ENCODE measurements around the gene PPP1R12A. TPM values are rescaled to one million over a fixed set of nuclear protein-coding genes. Genes with fewer than 3 reads are reported as not detected.

Gene PPP1R12A
- total RNA-seq, 1 donor from 2014 or later, result 106 TPM

DNA sequence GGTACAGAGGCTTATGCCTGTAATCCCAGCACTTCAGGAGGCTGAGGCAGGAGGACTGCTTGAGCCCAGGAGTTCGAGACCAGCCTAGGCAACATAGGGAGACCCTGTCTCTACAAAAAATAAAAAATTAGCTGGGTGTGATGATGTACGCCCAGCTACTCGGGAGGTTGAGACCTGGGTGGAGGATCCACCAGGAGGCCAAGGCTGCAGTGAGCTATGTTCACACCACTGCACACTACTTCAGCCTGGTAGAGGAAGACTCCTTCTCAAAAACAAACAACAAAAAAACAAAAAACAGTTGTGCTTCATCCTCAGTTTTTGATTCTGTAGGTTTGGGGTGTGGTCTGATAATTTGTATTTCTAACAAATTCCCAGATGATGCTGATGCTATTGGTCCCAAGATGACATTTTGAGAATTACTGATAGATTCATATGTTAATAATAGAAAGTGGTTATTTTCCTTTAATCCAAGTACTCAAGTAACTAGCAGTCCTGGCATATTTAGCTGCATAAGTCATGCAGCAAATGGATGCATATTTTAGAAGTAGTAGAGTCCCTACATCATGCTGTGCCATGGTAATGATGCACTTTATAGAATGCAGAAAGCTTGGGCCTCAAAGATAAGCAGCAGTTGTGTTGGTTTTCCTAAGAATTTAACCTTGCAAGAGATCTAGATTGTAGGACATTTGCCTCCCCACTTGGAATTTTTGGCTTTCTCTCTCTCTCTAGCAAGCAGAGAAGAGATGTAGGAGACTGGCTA, 168.0 kb downstream of the PPP1R12A start:
- no peak for DNase-seq

DNA sequence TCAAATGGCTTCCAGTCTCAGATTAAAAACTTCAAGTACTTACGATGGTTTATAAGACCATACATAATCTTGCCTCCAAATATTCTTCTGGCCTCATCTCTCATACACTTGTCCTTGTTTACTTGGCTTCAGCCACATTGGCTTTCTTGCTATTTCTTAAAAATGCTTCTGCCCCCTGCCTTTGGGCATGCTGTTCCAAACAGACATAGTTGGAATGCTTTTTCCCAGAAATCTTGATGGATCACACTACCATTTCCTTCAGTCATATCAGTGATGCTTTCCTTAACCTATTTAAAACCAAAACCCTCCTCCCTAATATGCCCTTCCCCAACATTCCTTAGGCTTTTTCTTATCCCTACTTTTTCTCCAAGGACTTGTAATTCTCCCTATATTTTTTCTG, 169.7 kb downstream of the PPP1R12A start:
- no peak for DNase-seq

DNA sequence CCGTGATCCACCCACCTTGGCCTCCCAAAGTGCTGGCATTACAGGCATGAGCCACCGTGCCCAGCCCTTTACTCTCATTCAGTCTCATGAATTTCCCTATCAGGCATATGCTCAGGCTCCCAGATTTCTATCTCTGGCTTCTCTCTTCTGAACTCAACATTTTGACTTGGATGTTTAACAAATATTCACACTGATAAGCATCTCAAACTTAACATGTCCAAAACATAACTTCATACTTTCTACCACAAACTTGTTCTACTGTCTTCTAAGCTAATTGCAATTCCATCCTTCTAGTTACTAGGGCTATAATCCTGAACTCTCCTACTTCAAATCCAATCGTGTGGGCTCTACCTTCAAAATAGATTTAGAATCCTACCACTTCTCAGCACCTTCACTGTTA, 170.3 kb downstream of the PPP1R12A start:
- no peak for DNase-seq

DNA sequence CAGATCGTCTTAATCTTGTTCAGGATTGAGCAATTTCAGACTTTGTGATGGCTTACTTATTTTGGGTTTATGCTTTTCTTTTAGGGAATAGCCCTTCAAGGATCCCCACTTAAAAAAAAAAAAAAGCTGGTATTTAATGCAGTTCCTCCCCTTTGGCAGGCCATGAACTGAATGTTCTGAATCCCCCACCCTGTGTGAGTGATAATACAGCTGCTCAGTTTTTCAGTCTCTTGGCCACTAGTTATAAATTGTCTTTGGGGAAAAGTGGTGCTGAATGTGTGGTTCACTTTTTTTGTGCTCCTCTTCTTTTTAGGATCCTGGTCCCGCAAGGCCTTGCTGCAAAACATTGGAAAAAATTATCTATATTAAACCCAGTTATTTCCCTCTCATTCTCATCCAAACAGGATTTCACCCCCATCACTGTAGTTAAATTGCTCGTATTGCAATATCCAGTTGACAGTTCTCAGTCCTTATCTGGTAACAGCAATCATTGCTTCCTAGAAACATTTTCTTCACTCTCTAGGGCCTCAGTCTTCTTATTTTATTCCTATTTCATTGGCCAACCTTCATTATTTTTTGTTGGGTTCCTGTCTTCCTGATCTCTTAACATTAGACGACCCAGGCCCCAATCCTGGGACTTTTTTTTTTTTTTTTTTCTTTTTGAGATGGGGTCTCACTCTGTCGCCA, 171.0 kb downstream of the PPP1R12A start:
- DNase-seq, result no peak

DNA sequence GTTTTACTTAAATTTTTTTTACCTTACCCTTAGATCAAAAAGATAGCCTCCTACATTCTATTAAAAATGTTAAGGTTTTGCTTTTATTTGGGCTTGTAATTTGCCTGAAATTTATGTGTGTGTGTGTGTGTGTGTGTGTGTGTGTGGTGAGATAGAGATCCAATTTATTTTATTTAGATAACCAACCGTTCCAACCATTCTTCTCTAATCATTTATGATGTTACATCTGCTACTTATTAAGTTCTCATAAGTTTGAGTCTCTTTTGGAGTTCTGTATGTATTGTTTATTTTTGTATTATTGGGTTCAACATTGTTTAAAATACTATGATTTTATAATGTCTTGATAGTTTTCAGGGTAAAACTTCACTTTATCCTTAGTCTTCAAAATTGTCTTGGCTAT, 173.6 kb downstream of the PPP1R12A start:
- no peak for DNase-seq

DNA sequence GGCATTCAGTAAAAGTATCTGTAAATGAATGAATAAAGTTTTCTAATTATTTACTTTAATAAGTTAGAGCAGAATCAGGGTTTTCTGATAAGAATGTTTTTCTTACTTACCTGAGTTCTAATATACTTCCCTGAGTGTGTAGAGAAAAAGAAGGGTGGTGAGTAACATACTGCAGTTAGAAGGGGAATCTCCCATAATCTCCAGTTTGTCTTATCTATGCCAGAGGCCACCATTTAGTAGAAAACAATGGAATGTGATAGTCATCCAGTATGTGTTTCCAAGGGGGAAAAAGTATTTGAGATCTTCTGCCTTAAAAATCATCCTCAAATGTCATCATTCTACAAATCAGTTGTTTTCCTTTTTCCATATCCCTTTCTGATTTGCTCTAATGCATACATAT, 187.6 kb downstream of the PPP1R12A start:
- no peak for DNase-seq

DNA sequence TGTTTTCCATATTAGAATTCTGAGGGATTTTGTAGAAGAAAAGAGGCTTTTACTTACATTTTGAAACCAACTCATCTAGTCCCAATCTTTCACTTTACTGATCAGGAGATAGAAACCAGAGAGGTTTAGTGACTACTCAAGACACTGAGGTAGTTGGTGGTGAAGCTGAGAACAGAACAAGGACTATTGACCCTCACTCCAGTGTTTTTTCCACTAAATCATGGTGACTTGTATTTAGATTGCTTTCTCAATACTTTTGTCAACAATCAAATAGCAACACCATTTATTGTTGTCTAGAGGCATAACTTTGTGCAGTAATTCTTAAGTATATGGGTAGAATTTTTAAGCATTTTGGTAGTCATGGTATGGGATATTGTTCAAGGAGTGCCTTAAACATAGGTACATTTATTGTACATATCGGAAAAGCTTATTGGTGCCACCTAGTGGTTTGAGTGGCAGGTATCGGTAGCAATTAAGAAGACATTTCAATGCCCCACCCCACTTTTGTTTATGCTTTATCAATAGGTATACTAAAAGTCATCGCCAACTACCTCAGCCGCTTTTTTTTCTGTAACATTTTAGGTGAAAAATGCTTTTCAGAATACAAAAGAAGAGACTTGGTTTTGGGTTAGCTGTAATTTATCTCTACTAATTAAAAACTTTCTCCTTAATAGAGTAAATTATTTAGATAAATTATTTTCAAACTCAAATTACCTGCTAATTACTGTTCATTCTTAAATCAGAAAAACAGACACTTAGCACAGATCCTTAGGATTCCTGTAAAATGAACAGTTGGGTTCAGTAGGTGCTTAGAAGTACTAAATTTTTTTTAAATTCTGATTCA, 196.8 kb downstream of the PPP1R12A start:
- peak; percentile 83 for DNase-seq

DNA sequence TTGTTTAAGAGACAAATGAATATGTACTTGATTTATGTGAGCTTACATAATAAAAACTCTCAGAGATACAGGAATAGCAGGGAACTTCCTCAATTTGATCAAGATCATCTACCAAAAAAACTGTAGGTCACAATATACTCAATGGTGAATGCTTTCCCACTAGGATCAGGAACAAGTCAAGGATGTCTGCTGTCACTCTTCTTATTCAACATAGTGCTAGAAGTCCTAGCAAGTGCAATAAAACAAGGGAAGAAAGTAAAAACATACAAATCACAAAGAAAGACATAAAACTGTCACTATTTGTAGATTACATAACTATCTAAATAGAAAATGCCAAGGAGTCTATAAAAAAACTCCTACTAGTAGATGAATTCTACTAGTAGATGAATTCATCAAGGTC, 202.3 kb downstream of the PPP1R12A start:
- DNase-seq, result no peak

DNA sequence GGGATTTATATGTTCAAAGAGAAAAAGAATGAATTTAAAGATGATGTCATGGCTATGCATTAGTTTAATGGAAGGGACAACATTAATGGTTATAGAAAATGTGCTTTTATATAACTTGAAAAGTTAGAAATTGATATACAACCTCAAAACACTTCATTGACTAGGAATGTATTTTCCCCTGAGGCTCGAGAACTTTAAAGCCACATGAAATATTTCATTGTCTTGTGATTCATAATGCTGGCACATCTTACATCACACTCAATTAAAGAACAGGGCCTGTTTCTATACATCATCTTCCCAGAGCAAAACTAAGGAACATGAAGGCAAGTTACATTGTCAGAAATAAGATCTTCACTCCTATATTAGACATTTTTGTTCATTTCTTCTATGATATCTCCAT, 208.9 kb downstream of the PPP1R12A start:
- DNase-seq, result no peak

Other genes with a start within 250 kb of the PPP1R12A start
- 141 and 154 TPM in 2 replicates for gene PAWR, start 244.1 kb downstream of the PPP1R12A start, total RNA-seq
- 0.17 and 1.2 TPM in 2 replicates for gene OTOGL, start 164.4 kb upstream of the PPP1R12A start, total RNA-seq

All from dermis blood vessel endothelial cell (primary cell).